ACHN (cell line): ENCODE results near the gene OTOA.
A peak's percentile ranks its signal among the peaks of the same experiment; 100 is the strongest.
"Not testable (repeated sequence)": the region's sequence is repeated elsewhere in the genome, so short reads cannot be mapped to it uniquely, and the experiment has no call there.

Source experiments
- DNase-seq: peaks from one replicate; pipeline ENCODE4 v3.0.0-alpha.2; 2015
- in situ Hi-C: cut with HindIII; loops from 2 replicates; pipeline ENCODE4 v1.10.0; 2017; ENCODE audit warnings: low sequenced_read_pairs, low pct_ligation_motif_present, low pct_unique_long_range_greater_than_20kb

OTOA gene

GRCh38 chr16:21663889-21664647, at the start of gene OTOA:
OTOA (plus strand) TSS chr16:21663968; CDS start chr16:21678515, 14,547 bp downstream.
- no peak for DNase-seq

DNA sequence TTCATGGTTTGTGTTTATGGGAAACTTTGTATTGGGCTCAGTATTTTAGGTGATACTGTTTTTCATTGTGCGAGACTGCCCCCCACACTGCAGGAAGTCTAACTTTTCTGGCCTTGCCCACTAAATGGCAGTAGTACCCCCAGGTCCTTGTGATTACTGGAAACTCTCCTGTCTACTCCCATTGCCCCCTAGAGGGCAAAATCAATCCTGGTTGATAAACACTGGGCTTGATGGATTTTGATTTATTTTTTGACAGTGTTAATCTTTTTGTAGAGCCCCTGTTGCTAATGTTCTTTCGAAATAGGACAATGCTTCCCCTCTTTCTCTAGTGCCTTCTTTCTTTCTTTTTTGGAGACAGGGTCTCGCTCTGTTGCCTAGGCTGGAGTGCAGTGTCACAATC, 48.9 kb upstream of the OTOA start:
- in situ Hi-C loops: no loop called here
- no peak for DNase-seq

More at GRCh38 chr16:21663889-21664647, at the start of gene OTOA:
- in situ Hi-C loops: no loop called here

- no peak for DNase-seq
- in situ Hi-C loops: no loop called here
These were observed 46.2 kb upstream of the OTOA start for GRCh38 chr16:21617607-21618006.

DNA sequence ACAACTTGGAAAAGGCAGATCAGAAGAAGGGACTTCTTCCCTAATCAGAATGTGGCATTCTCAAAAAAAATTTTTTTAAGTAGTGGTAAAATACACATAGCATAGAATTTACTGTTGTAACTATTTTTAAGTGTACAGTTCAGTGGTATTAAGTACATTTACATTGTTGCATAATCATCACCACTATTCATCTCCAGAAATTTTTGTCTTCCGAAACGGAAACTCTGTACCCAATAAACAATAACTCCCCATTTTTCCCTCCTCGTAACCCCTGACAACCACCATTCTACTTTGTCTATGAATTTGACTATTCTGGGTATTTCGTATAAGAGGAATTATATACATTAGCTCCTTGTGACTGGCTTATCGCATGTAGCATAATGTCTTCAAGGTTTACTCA, 45.5 kb upstream of the OTOA start:
- DNase-seq: no peak
- in situ Hi-C loops: no loop called here

GRCh38 chr16:21619765-21620425, 43.9 kb upstream of the OTOA start:
- in situ Hi-C loops: no loop called here
- no peak for DNase-seq

DNA sequence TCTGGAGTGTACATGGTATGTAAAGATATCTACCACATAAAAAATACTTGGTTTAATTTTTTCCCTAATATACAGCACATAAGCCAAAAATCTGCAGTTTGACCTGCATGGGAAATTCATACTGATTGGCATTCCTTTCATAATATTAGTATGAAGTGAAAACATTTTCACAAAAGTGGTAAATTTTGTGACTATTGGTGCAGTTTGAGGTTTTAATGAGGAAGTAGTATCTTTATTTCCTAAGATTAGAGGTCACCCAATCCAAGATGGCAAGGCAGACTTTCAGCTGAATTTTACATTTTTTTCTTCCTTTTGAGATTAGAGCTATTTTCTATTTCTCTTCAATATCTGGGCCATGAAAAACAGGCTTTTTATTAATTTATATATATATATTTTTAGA, 43.2 kb upstream of the OTOA start:
- in situ Hi-C loops: no loop called here
- no peak for DNase-seq

GRCh38 chr16:21622545-21622944, 41.2 kb upstream of the OTOA start:
- DNase-seq: no peak
- in situ Hi-C loops: no loop called here

DNA sequence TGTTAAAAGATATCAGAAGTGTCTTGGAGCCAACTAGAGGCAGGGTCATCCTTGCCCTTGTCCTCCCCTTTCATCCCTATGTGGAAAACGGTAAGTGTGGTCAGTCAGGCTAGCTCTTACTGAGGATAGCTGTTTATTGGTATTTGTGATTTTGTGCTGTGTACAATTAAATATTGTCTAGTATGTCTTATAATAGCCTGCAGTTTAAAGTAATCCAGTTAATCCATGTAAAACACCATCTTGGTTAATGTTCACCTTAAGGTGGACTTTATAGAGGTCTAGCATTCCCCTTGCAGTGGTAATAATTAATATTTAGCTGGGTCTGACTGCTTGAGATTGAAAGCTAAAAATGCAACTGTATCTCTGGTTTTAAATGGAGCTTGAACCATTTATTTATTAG, 38.7 kb upstream of the OTOA start:
- peak; percentile 85 for DNase-seq
- in situ Hi-C loops: no loop called here

DNA sequence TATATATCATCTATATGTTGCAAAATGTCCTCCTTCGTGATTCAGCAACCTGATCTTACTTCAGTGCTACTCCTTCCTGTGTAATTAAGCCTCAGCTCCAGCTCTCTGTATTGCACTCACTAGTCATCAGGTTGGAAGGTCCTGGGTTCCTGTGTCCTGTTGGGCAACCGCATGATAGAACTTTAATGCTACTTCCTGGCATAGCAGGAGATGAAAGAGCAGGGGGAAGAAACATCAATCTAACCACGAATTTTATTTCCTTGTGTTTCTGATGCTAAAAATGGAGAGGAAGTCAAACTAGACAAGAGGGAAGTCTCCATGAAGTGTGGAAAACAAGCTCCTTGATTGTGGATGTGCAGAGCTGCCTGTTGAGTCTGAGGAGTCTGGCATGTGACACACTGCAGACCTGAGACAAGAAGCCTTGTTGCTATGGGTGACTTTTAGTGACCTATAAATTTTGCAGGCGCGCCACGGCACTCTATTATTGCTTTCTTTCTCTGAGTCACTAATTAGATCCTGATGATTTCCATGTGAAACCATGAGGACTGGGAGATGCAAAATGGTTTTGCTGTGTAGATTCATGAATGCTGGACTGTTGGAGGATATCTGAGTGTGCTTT, 37.0 kb upstream of the OTOA start:
- peak; percentile 50 for DNase-seq
- in situ Hi-C loops: no loop called here

DNA sequence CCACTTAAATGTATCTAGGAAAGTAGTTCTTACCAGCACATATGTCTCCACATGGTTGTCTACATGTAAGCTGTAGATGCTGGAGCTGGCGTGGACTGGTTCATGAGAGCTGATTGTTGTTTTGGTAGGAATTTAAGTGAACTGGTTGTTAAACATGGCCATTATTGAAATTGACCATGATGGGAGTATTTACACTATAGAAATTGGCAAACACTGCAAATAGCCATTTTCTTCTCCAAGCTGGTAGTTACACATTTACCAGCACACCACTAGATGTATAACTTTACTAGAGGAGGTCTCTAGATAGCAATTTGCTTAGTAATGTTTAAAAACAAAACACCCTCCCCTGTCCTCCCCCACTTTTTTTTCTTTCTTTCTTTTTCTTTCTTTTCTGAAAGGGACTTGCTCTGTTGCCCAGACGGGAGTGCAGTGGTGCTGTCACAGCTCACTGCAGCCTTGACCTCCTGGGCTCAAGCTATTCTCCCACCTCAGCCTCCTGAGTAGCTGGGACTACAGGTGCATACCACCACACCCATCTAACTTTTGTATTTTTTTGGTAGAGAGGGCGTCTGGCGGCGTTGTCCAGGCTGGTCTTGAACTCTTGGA, 35.5 kb upstream of the OTOA start:
- in situ Hi-C loops: no loop called here
- DNase-seq: peak; percentile 32

DNA sequence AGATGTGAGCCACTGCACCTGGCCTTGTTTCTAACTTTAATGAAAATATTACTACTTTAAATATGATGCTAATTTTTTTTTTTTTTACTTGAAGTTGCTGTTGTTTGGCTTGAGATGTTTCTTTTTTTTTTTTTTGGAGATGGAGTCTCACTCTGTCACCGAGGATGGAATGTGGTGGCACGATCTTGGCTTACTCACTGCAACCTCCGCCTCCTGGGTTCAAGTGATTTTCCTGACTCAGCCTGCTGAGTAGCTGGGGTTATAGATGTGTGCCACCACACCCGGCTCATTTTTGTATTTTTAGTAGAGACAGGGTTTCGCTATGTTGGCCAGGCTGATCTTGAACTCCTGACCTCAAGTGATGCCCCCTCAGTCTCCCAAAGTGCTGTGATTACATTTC, 35.0 kb upstream of the OTOA start:
- in situ Hi-C loops: no loop called here
- no peak for DNase-seq

GRCh38 chr16:21629616-21630539, 33.9 kb upstream of the OTOA start:
- in situ Hi-C loops, DNase-seq: not testable (repeated sequence)

DNA sequence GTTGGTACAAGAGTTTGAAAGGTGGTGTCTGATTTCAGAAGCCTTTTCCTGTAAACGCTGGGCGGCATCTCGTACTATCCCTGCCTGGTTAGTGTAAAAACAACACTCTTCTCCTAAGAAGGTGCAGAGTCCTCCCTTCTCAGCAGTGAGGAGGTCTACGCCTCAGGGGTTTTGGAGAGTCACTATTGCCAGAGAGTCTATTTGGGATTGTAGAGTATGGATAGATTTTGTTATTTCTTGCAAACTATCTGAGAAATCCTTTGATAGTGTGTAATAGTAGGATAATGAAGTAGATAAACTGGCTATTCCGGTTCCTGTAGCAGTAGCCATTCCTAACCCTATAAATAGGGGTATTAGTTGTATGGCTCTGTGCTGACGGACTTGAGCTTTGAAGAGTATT, 32.9 kb upstream of the OTOA start:
- DNase-seq: not testable (repeated sequence)

DNA sequence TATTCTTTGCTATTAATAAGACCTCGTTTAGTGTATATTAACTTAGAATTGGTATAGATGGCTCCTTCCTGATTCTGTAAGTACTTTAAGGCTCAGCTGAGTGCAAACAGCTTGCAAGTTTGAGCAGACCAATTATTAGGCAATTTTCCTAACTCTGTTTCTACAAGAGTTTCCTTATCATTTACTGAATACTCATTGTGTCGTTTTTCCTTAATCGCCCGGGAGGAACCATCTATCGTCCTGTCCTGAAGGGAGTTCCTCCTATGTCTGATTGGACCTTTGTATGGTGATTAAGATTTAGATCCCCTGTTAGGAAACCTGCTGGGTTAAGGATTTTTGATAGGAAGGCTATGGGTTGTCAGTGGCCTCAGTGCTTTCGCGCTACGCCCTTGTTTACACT, 32.4 kb upstream of the OTOA start:
- in situ Hi-C loops: not testable (repeated sequence)

More for the DNA sequence above, 32.9 kb upstream of the OTOA start:
- in situ Hi-C loops: not testable (repeated sequence)

GRCh38 chr16:21631951-21632575, 31.7 kb upstream of the OTOA start:
- in situ Hi-C loops, DNase-seq: not testable (repeated sequence)

More for the DNA sequence above, 32.4 kb upstream of the OTOA start:
- not testable (repeated sequence) for DNase-seq

DNA sequence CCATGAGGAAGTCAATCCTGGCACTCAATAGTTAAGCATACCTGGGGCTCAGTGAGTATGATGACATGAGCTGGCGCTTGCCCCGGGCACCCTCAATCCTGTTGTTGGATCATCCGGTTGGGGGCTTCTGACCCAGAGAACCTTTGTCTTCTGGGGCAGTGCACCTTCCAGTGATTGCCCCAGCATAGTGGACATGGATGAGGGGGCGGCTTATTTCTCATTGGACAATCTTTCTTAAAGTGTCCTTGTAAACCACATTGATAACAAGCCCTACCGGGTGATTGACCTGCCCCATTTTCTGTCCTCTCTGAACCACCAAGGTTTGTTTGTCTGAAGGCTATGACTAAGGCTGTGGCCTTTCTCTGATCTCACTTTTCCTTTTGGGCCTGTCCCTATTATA, 29.6 kb upstream of the OTOA start:
- in situ Hi-C loops: no loop called here
- DNase-seq: no peak

- in situ Hi-C loops, DNase-seq: not testable (repeated sequence)
These were observed 28.1 kb upstream of the OTOA start for GRCh38 chr16:21635694-21636093.
